ENCODE results near the gene CNIH1.
A peak's percentile ranks its signal among the peaks of the same experiment; 100 is the strongest.

Gene CNIH1

DNA sequence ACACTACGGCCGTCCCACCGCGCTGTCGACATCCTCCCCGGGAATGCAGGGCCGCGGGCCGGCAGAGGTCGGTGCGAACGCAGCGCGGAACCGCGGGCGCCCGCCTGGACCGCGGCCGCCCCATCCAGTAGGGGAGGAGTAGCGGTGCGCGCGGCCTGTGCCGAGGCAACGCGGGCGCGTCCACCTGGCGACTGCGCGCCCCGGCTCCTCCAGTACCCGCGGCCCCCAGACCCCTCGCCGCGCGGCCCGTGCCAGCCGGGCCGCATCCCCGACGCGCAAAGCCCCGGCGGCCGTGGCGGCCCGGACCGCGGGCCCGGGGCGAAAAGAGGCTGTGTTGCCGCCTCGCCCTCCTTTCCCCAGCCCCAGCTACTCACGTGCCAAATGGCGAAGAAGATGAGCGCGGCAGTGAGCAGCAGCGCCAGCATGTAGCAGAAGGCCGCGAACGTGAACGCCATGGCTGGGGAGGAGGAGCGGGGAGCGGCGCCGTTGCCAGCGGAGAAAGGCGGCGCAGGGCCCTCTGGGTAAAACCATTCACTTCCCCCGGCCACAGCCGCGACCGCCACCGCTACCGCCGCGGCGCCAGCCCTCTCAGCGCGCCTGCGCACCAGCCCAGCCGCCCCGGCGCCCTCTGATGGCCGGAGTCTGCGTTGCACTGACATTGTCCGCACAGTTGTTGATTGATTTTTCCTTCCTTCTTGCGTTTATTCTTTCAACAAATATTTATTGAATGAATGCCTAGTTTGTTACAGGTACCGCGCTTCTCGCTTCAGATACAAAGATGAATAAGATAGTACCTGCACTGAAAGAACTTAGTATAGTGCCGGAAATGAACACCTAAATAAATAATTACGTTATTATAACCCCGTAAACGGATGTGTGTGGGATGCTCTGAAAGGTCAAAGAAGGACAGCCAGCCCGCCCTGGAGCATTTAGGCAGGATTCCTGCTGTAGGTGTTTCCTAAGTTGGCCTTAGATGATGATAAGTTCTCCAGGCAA, at the start of gene CNIH1:
CNIH1 (minus strand) TSS at position 502 of the 996 bp plus-strand sequence; CDS start at position 455, 47 bp downstream.
- DNase-seq = peak; percentile 84 to 86

DNA sequence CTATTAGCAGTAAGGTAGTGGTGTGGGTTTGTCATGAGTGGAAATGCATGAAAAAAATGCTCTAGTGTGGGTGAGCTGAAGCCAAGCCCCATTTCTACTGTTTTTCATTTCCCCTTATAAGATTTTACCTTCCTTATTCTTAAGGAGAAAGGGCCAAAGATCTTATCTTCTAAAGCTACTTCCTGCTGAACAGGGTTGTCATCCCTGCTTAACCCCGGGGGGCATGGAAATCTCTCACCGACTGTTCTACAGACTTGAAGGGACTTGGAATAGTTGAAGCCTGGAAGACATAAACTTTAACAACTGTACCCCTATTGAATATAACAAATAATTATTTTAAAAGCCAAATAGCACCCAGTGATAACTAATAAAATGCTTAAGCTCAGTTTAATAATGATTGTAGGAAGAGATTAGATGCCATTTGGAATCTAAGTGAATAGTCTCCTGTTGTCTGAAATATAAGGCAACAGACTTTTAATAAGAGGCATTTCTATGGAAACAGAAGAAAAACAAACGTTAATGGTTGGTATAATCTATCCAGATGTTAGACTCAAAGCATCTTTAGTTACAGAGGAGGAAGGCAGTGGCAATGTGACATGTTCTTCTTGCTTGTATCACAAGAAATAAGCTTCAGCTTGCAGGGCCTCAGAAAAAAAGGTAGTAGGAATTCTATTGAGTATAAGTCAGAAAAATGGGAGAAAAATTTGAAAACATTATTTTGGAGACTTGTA, 49.4 kb upstream of the CNIH1 start:
- no peak for DNase-seq

DNA sequence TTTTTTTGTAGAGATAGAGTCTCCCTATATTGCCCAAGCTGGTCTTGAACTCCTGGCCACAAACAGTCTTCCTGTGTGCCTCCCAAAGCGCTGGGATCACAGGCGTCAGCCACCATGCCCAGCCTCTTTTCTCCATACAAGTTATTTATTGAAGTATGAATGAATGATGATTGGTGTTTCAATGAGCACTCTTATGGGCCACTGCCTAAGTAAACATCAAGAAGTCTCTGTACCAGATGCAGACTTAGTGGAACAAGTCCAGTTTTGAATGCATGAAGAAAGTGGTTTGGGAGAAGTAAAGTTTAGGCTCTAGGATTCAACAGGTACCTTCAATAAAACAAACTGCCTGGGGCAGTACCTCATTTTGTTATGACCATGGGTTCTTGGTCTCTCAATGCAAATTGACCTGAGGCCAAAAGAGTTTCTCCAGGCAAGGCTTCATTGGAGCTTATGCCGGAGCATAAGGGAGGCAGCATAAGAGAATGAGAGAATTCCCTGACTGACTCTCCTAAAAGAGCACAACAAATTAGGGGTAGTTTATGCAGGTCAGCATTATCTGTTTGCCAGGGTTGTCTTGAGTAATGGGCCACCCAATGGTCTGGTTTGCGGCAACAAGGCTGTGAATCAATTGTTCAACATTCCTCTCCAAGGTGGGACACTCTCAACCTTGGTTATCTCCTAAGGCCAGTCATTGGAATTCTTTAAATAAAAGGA, 48.7 kb upstream of the CNIH1 start:
- DNase-seq = no peak

DNA sequence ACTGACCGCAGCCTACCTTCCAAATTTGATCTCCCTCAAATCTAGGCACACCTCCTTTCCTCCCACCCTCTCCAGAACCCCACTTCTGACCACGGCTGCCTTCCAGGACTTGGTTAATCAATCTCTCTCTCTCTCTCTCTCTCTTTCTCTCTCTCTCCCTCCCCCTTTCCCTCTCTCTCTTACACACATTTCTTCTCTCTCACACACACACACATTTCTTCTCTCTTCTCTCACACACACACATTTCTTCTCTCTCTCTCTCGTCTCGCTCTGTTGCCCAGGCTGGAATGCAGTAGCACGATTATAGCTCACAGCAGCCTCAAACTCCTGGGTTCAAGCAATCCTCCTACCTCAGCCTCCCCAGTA, 48.1 kb upstream of the CNIH1 start:
- DNase-seq = no peak

- DNase-seq = peak; percentile 82 to 84
Measured at GRCh38 chr14:54488646-54489317, 47.6 kb upstream of the CNIH1 start, which contains the start of gene GMFB. GMFB (minus strand) TSS chr14:54488980; CDS start chr14:54488927, 53 bp downstream.

GRCh38 chr14:54488318-54488645, 47.1 kb upstream of the CNIH1 start:
- DNase-seq = no peak

- no peak for DNase-seq
Measured at GRCh38 chr14:54487771-54488170, 46.6 kb upstream of the CNIH1 start.

GRCh38 chr14:54486685-54487084, 45.5 kb upstream of the CNIH1 start:
- DNase-seq = no peak

DNA sequence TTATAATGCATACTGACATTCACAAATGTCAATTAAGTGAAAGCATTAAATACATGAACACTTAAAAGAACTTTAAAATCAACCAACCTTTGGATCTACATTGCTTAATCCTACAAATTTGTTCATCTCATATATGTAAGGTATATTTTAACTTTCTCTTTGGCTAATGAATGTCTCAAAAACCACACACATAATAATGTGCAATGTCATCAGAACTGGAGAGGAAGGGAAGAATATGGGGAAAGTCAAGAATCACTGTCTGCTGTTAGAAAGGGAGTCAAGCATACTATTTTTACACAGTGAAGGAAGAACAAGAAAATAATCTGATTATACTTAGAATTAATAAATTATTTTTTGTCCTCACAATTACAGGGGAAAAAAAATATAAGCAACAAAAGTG, 42.7 kb upstream of the CNIH1 start:
- no peak for DNase-seq

GRCh38 chr14:54483073-54483745, 42.0 kb upstream of the CNIH1 start:
- no peak for DNase-seq

DNA sequence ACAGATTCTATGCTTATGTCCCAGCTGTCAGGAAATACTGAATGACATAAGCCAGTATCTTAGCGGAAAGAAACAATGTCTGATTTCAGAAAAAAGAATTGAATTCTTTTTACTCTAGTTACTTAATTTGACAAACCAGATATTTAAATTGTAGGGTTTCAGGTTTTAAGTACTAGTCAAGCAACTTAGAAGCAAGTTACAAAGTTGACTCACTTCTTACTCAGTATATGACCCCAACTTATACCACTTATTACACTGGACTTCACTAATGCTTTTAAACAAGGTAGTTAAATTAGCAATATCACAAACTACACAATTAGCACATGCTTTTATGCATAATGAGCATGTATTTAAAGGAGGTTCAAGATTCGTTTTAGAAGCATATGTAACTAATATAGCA, 40.5 kb upstream of the CNIH1 start:
- DNase-seq = no peak

GRCh38 chr14:54480830-54481562, 39.8 kb upstream of the CNIH1 start:
- no peak for DNase-seq

DNA sequence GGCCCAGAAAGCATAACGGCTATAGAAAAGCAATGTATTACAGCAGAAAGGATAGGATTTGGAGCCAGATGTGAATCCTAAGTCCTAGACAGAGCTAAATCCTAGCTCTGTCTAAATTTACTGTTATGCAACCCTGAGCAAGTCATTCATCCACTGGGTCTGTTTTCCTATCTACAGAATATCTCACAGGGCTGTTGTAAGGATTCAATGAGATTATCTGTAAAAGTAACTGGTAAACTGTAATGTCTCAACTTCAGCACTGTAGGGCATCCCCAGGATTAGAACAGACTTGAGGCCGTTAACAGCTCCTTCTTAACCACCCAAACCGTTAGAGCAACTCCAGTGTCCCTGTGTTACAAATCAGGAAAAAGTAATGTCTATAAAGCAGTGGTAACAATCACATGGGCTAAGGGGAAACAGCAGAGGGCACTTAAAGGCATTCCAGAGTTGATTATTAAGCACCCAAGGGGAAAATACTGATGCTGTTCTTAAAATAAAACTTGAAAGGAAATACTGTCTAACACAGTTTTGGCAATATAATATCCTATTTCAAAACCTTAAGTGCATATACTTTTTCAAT, 37.6 kb upstream of the CNIH1 start:
- no peak for DNase-seq

DNA sequence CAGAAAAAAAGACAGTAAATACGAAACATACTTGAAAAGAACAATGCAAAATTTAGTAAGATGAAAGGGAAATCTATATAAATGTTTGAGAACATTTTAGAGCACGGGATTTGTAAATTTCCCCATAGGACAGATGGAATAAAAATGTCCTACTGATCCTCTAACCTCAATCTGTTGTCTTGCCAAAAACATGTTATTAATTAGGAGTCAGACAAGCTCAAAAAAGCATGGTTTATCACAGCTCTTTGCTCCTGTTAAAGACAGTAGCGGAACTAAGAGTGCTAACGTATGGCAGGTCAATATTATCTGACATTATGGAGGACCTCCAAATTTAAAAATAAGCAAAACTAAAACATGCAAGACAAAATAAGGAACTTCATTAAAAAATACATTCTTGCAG, 34.7 kb upstream of the CNIH1 start:
- DNase-seq = no peak

DNA sequence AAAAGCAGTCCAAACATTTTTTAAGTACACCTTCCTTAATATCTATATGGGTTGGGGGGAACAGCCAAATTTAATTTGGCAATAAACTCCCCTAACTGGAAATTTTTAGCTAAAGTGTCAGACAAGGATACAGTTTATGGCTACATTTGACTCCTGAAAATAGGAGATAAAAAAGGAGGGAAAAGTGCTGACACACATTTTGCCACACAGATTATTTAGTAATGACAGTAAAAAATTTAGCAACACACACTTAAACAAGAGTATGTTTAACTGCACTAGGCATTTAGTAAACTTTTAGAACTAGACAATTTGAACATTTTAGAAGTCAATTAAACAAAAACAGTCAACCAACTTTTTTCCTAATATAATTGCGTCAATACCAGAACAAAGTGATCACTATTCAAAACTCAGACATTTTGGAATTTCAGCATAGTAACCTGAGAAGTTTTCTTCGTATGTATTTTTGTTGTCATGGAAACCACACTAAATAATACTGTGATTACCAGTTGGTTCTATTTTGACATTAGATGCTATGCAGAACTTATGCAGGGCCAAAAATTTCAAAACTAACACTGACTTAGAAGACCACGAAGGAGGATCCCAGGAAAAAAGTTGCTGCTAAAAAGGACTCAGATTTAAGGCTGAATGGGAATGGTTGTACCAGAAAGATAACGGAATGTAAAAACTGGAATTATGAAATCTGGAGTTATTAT, 34.2 kb upstream of the CNIH1 start:
- no peak for DNase-seq

- no peak for DNase-seq
Measured at GRCh38 chr14:54474232-54474793, 33.1 kb upstream of the CNIH1 start.

GRCh38 chr14:54472315-54472714, 31.1 kb upstream of the CNIH1 start:
- DNase-seq = no peak

DNA sequence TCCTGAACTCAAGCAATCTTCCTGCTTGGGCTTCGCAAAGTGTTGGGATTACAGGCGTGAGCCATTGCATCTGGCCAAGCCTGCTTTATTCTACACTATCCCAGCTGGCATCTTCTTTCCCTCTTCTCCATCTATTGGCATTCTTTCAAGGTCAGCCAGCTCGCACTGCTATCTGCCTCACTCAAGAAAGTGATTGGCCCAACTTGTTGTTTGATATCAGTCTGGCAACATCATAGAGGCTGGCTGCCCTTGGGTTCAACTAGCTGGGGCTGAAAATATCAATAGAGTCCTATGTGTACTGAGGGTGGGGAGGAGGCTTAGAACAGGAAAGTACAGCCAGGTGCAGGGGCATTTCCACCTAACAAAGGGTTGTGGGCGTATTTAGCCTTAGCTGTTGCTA, 30.5 kb upstream of the CNIH1 start:
- no peak for DNase-seq

DNA sequence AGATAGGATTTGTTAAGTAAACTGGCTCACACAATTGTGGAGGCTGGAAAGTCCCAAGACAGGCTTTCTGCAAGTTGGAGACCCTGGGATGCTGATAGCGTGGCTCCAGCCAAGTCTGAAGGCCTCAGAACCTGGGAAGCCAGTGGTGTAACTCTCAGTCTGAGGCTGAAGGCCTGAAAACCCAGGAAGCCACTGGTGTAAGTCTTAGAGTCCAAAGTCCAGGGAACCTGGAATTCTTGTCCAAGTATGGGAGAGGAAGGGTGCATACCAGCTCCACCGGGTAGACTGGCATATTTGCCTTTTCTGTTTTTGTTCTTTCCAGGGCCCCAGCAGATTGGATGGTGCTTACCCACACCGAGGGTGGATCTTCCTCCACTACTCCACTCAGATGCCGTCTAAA, 29.5 kb upstream of the CNIH1 start:
- no peak for DNase-seq

DNA sequence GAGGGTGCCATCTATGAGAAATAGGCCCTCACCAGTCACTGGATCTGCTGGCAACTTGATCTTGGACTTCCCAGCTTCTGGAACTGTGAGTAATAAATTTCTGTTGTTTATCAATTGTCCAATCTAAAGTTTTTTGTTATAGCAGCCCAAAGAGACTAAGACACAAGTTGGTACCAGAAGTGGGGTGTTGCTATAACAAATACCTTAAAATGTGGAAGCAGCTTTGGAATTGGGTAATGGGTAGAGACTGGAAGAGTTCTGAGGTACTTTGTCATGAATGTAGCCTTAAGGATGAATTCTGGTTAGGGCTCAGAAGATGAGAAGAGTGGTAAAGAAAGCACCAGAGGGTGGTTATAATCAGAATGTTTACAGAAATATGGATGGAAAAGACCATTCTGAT, 26.1 kb upstream of the CNIH1 start:
- no peak for DNase-seq
